HG03460 (cell line): ENCODE measurements around the gene GPC5.

Source experiments
- ATAC-seq: cut with Tn5 transposase; IDR thresholded peaks from one replicate; pipeline ENCODE4 v1.9.1; 2021; ENCODE audit not compliant: unreplicated experiment

Gene GPC5

DNA sequence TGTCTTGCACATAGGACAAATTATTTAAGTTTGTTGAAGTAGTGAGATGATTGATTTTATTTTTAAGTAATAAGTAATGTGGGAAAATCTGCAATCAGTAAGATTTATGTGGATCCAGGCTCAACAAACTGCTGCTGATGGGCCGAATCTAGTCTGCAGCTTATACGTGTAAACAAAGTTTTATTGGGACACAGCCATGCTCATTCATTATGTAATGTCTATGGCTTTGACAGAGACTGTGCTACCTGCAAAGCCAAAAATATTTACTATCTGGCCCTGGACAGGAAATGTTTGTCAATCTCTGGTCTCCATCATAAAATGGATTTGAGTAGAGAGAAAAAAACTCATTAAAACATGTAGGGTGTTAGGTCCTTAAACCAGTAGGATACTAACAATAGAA lies 728.0 kb downstream of the GPC5 start:
- ATAC-seq: no peak

DNA sequence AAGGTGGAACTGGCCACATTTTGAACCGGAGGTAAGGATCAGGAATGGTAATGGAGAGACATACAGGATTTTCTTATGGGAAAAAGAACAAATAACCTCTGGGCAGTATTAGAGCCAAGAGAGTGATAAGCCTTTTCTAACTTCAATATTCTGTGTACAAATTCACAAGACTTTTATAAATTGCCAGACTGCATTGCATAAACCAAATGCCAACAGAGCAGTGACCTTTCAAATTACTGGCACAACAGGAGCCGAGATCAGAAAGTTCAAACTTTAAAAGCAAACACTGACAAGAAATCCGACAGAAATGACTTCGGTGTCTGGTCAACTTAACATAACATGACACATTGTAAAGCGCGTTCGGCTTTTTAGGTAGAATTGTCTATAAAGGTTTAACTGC lies 737.1 kb downstream of the GPC5 start:
- no peak for ATAC-seq

DNA sequence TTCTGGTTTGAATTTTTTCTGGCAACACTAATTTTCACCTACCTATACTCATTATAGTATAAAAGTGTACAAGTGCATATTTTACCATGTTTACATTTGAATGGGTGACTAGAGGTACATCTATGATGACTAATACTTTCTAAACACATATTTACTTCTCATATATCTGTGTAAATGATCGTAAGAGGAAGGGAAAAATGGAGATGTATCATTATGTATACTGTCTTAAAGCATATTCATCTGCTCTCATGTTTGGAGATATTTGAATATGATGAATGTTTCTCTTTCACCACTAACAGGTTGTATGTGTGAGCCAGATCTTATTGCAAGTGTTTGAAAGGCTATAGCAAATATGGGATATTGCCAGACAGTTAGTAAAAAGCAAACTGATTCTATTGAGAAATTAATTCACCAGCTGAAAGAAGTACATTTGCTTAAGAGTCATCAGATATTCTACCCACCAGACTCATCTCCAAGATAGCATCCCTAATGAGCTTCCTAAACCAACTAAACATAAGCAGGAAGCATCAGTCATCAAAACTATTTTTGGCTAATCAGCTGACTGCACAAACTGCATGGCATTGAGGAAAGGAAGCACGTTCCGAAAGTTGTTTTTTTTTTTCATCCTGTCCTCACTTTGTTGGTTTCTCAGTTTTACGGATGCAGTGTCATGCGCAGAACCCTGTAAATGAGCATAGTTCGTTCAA lies 738.2 kb downstream of the GPC5 start:
- ATAC-seq: no peak

DNA sequence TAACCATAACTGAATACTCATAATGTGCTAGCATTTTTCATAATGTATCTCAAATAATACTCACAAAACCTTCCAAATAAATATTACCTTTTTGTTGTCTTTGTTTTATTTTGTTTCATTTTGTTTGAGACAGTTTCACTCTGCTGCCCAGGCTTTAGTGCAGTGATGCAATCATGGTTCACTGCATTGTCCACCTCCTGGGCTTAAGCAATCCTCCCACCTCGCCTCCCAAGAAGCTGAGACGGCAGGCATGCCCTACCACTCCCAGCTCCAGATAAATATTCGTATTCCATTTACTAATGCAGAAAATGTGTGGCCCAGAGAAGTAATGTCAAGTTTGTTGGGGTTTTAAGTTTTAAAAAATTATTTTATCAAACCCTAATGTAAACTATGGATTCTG lies 739.1 kb downstream of the GPC5 start:
- no peak for ATAC-seq

DNA sequence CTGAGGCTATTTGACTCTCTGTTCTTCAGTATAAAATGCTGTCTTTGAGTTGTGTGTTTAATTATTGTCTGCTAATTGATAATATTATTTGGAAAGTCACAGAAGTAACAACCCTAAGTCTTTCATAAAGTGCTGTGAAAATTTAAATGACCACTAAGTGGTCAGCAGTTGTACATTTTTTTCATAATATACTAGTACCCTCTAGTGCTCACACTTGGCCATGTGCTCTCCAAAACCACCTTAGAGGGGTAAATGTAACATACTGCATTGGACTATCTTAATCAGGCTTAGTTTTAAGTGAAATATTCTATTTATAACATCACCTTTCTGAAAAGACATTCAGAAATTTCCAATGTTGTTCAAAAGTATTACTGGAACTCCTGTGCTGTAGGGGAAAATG lies 745.3 kb downstream of the GPC5 start:
- no peak for ATAC-seq

DNA sequence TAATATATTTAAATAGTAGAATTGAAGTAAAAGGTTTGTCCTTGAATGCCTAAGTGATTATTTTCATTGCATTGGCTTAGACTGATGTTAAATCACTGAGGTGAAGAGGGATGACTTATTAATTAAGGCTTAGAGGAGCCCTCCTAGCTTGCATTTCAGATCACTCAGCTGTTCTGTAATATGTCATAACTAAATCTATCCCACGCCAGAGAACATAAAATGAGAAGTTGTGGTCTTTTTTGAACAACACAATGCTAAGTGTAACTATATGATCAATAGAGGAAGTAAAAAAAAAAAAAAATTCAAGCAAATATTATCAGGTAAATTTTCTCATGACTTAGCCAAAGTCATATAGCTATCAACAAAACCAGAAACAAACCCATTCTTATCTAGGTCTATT lies 752.2 kb downstream of the GPC5 start:
- ATAC-seq: no peak

DNA sequence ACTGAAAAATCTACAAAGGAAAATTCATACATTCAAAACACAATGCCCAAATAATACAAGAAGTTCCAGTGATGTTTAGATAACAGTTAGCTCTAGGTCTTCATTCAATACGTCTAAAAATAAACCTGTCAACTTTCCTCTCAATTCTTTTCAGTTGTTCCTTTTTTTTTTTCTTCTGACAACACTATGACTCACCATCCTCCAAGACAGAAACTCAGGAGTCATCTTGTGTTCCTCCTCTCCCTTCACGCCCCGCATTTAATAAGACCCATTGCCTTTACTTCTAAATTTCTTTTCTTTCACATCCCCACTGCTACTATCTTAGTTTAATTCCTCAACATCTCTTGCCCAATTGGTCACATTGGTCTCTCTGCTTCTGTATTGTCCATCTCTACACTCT lies 759.9 kb downstream of the GPC5 start:
- no peak for ATAC-seq

DNA sequence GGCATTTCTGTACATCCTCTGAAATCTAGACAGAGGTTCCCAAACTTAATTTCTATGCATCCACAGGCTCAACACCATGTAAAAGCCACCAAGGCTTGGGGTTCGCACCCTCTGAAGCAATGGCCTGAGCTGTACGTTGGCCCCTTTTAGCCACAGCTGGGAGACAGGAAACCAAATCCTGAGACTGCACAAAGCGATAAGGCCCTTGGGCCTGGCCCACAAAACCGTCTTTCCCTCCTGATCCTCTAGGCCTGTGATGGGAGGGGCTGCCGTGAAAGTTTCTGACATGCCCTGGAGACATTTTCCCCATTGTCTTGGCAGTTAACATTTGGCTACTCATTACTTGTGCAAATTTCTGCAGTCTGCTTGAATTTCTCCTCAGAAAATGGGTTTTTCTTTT lies 766.4 kb downstream of the GPC5 start:
- no peak for ATAC-seq

DNA sequence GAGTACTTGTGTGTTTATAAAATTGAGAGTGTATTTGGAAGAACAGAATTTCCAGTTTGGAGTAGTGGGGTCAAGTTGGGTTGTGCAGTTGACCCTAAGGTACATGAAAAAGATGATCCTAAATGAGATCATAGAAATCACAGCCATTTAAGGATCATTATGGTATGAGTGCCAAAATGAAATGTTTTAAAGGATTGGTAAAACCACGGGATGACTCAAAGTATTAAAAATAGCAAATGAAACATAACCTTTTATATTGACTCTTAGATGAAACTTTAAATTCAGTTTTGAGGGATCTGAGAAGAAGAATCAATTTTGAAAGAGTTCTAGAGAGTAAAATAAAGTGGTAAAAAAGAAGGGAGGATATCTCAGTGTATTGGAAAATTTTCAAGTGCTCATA lies 773.8 kb downstream of the GPC5 start:
- ATAC-seq: no peak

DNA sequence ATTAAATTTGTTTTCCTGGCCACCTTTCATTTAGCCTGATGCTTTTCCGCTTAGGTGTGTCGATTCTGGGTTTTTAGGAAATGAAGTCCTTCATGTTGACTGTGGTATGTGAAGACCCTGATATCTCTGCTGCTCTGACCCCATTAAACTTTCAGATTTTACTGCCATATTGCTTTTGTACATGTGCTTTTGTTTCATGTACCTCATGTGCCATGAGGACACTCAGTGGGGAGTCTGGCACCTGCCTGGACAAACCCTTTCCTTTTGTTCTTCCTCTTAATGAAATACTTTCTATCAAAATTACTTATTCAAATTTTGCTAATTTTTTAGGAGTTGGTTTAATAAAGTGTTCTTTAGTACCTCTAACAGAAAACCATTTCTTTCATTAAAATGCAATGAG lies 774.8 kb downstream of the GPC5 start:
- no peak for ATAC-seq

DNA sequence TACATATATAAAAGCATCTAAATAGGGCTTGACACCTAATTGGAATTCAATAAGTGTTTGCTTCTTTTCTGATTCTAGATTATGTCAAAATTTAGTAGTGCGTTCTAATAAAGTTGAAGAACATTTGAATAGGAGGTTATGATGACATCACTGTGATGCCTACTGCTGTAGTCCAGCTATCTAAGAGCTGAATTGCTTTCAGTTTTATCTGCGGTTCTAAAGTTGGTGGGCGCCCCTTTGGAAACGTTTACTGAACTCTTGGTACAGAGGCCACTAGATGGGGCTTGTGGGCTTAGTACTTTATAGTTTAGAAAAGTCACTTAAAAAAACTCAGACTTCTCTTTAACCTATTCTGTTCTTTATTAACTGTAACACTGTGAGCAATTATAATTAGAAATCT lies 776.9 kb downstream of the GPC5 start:
- ATAC-seq: no peak

DNA sequence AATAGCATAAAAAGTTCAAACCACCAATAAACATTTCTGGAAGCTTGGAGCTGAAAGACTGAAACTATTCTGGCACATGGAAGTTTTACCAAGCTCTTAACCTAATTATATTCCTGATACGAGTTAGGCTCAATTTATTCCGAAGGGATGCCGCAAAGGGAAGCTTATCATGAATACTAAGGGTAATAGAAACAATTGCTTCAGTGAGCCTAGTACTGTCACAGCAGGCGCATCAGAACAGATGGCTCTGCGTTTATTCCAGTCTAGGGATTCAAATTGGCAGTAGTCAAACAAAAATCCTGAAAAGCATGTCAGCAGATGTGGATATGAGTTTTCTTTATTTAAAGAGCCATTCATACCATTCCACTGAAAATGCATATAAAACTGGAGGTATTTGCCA lies 779.5 kb downstream of the GPC5 start:
- ATAC-seq: no peak

DNA sequence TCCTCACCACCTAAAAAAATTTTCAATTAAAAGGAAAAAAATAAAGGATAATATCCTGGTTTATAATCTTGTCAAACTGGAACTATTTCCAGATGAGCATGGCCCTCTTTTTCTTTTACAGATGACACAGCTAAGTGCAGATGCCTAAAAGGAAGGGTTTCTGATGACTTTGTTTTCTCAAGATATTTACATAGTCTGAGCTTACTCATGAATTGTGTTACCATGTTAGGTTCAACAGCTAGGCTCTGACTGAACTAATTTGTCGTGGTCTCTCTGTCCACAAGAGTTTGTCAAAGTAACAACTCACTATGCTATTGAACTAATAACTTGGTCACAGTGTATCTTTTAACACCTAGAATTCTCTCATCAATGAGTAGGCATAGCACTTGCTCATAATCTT lies 780.8 kb downstream of the GPC5 start:
- no peak for ATAC-seq

DNA sequence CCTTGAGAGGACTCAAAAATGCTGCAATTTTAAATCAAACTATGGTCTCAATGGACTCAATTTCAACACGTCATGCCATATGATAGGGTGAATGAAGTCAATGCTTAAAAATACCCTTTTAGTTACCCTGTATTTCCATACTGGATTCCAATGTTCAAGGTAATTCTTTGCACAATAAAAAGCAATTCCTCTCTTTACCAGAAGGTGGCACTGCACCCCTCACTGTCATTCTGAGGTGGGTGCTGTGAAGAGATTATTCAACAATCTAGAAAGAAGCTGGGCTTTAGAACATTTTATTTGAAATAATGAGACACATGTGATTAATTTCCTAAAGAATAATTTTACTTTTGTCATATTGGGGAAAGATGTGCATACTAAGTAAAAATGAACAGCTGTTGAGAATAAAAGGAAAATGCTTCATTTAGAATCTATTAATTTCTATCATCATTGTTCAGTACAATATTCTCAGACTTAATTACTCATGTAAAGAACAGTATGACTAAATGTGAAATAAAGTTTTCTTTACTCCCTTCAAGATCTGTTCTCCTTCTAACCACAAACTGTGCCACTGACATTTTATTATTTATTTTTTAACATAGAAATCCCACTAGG lies 789.1 kb downstream of the GPC5 start:
- peak; percentile 82 for ATAC-seq

DNA sequence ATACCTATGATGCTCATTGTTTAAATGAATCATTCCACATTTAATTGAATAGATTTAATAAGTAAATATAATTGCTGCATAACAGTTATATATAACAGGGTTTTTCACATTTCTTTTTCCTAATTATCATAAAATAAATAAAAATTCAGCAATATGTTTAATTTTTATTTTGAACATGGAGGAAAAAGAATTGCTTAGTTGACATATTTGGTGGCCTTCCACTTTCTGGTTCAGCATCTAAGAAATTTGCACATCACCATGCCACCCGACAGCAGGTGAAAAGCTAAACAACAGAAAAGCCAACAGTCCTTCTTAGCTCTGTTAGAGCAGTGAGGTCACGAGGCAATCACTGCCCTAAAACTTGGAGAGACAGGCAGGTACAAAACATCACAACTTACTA lies 790.2 kb downstream of the GPC5 start:
- no peak for ATAC-seq

DNA sequence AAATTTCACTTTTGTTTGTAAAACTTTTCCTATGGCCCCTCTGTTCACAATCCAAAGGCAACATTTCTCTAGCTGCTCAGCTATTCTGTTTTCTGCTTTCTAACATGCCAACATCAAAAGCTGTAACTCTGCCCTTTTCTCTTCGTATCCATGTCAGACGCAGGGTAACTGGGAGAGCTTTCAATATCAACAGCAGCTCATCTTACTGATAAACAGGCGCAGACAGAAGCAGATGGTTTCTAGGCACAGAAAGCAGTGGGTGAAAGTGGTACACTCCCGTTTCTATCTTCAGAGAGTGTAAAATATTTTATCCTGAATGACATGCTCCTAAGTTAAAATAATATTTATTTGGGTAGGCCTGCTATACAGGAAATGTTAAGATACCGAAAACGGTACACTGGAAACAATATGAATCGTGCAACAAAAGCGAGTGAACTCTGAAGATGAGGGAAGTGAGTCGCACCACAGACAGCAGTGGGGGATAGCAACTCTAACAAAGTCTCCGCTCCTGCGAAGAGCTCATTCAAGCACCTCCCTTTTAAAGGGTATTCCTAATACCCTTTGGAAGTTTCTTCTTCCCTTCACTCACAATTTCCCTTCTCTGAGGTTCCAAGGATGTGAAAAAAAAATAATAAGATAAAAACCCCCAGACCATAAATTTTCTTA lies 798.3 kb downstream of the GPC5 start:
- no peak for ATAC-seq

DNA sequence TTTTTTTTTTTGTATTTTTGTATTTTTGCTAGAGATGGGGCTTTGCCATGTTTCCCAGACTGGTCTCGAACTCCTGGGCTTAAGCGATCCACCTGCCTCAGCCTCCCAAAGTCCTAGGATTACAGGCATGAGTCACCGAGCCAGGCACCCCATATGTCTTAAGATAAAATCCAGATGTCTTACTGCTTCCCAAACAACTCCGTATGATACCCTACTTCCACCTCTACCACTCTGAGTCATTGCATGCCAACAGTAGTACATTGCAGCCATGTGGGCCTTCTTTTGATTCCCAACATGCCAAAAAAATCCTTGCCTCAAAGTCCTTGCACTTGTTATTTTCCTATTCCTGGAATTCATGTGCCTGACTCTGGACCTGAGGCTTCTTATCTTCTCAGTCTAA lies 799.2 kb downstream of the GPC5 start:
- no peak for ATAC-seq

DNA sequence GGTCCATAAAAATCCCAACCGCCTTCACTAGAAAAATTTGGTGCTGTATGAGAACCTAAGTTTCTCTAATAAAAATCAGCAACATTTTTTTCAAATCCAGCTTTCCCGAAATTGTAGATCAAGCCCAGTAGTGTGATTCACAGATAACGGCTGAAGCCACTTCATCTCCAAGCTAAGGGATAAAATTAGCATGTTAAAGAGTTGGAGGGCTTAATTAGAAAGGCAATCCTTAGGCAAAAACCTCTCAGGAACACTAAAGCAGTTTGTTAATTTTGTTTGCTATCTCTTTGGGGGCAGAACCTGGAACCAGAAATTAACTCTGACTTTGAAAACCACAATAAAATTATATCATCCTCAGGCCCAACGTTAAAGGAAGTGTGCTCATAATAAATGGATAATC lies 820.2 kb downstream of the GPC5 start:
- no peak for ATAC-seq

DNA sequence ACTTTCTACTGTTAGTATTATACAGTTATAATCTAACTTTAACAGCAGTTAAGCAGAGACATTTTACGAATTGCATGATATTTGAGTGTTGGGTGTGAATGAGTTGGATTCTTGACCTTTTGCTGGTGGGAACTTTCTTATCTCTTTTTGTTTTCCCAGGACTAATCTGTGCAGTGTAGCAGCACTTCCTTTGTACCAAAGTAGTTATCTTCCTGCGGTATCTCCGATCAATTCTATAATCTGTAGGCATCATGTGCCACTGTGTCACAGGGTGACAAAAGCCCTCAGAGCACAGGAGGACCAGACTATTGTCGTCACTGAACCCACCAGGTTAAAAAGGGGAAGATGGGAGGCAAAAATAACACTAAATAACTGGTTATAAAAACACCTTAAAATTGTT lies 823.5 kb downstream of the GPC5 start:
- ATAC-seq: no peak

DNA sequence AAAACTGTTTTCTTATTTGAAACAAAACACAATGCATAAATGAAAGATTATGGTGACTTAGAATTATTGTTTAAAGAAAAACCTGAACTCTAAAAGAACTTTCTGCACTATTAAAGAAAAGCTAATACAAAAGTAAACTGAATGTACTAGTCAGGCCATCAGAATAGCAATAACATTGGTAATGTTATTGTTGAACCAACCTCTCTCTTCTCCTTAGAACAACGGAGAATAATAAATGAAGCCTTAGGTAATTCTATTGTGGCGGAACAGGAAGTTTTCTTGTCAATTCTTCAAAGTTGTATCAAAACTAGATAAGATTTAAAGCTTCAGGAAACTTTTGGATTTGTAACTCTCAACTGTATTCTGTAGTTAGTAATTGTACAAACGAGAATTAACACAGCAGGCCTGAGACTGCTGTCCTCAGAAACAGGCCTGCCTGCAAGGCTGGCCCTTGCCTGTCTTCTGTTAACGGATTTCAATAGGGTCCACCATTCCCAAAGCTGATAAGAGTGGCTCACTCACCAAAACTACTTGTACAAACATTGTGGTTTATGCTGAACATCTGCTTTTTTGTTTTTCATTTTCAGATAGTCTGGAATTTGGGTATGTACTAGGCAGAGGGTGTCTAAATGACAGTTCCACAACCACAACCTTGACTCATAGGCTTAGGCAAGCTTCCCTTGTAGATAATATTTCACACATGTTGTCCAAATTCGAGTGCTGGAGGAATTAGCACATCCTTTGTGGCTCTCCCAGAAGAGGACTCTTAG lies 825.8 kb downstream of the GPC5 start:
- ATAC-seq: no peak

DNA sequence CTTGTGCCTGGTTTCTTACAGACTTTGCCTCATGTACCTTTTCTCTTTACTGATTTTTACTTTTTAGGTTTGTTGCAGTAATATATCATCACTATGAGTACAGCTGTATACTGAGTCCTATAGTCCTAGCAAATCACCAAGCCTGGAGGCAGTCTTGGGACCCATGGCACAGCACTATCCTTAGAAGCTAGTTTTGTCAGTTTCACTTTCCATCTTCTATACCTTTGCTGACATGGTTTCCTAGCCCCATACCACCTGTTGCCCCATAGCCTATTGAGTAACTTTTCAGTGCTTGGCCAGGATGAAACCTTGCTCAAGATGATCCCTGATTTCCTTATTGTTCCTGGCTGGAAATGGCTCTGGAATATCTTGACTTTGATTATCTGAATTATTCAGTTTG lies 826.4 kb downstream of the GPC5 start:
- ATAC-seq: no peak

DNA sequence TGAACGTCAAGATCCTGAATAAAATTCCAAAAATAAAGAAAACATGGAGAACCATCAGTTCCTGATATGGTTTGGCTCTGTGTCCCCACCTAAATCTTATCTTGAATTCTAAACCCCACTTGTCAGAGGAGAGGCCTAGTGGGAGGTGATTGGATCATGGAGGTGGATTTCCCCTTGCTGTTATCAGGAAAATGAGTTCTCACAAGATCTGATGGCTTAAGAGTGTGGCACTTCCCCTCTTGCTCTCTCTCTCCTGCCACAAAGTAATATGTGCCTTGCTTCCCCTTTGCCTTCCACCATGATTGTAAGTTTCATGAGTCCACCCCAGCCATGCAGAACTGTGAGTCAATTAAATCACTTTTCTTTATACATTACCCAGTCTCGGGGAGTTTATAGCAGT lies 827.4 kb downstream of the GPC5 start:
- ATAC-seq: no peak
